ENCODE measurements around the gene KRT82. TPM values are rescaled to one million over a fixed set of nuclear protein-coding genes. Genes with fewer than 3 reads are reported as not detected.

KRT82 gene
- total and polyA plus RNA-seq, 2 of the 8 experiments (the other 6 are each of a cell fraction or from before 2014, with no cell fraction given): not detected

GRCh38 chr12:52395761-52396434, 10.2 kb downstream of the KRT82 start (continued):
- TF ChIP-seq E2F6 (IDR thresholded peaks at IDR 0.05) (peak; percentile 92), EP300 (IDR thresholded peaks at IDR 0.05; ENCODE audit: borderline replicate concordance in 1 of 2, low read depth in 2 of 2, low read length in 2 of 2) (no peak), POU5F1 (IDR thresholded peaks at IDR 0.05; ENCODE audit: low read depth, low read length) (no peak), CTBP2 (IDR thresholded peaks at IDR 0.05; ENCODE audit: borderline replicate concordance, insufficient read depth, insufficient read length, low read length) (no peak), JUND (IDR thresholded peaks at IDR 0.05; ENCODE audit: low read length) (0 out of 2 replicates have a peak, but pooled peaks have one; percentile 21), ZNF274 (IDR thresholded peaks at IDR 0.05; ENCODE audit: borderline replicate concordance, extremely low read depth, low read length) (no peak), FOSL1 (IDR thresholded peaks at IDR 0.05; ENCODE audit: insufficient read depth, low read depth, low read length) (no peak), SP1 (IDR thresholded peaks at IDR 0.05; ENCODE audit: low read depth, low read length) (no peak), CHD1 (IDR thresholded peaks at IDR 0.05; ENCODE audit: low read depth, low read length) (no peak), MAX (IDR thresholded peaks at IDR 0.05) (peak; percentile 88), CHD2 (IDR thresholded peaks at IDR 0.05; ENCODE audit: low read length) (peak; percentile 15; the same call in 1 of the 2 replicates), CBX5 (IDR thresholded peaks at IDR 0.05; ENCODE audit: low read depth, low read length) (no peak), RFX5 (IDR thresholded peaks at IDR 0.05; ENCODE audit: borderline replicate concordance, low read depth, low read length) (no peak), EGR1 (IDR thresholded peaks at IDR 0.05; ENCODE audit: borderline replicate concordance, low read depth, low read length) (no peak), TBP (IDR thresholded peaks at IDR 0.05; ENCODE audit: low read depth, low read length) (no peak), SUZ12 (IDR thresholded peaks at IDR 0.05; ENCODE audit: low read length) (no peak), RNF2 (IDR thresholded peaks at IDR 0.05; ENCODE audit: borderline replicate concordance, low read depth, low read length, missing control alignments, poor library complexity, severe bottlenecking) (no peak), POLR2A (IDR thresholded peaks at IDR 0.05; ENCODE audit: control extremely low read depth in 1 of 2, low read depth in 2 of 2, low read length in 2 of 2) (no peak), GTF2F1 (IDR thresholded peaks at IDR 0.05; ENCODE audit: borderline replicate concordance, low read depth, low read length) (no peak), ATF2 (IDR thresholded peaks at IDR 0.05; ENCODE audit: low read length) (no peak), BCL11A (IDR thresholded peaks at IDR 0.05; ENCODE audit: low read depth in 2 of 2, low read length in 2 of 2) (no peak)
